ENCODE measurements around the gene YDJC. TPM values are rescaled to one million over a fixed set of nuclear protein-coding genes. Genes with fewer than 3 reads are reported as not detected.
"Not testable (repeated sequence)": the region's sequence is repeated elsewhere in the genome, so short reads cannot be mapped to it uniquely, and the experiment has no call there.

Gene YDJC
- polyA plus RNA-seq, 1 experiment = 20.0 TPM

GRCh38 chr22:21582801-21583740 is 46.8 kb downstream of the YDJC start:
- Histone ChIP-seq H3K27me3 (ENCODE audit: control insufficient read depth, insufficient read depth, low read length) (no peaks in the 10 kb centered on the region), H3K4me3 (ENCODE audit: low read depth, low read length) (no peak overlapping the region), H3K36me3 (ENCODE audit: control insufficient read depth, insufficient read depth, low read length) (no peaks in the 10 kb centered on the region)
- DNase-seq (ENCODE audit: low read depth) = no peak
- ChIA-PET POLR2A (no interaction called here), CTCF (interaction anchor here (1.7 kb wide), 1 partner anchor 11 kb away, joined by 6 read pairs; no protein-coding TSS in a partner anchor)
- no peak for TF ChIP-seq CTCF (IDR thresholded peaks at IDR 0.05; ENCODE audit: insufficient read depth, low read depth, low read length)

- H3K36me3 ChIP-seq (ENCODE audit: control insufficient read depth, insufficient read depth, low read length); H3K4me3 ChIP-seq (ENCODE audit: low read depth, low read length); DNase-seq (ENCODE audit: low read depth); CTCF ChIA-PET; H3K27me3 ChIP-seq (ENCODE audit: control insufficient read depth, insufficient read depth, low read length): not testable (repeated sequence)
- POLR2A ChIA-PET = interaction anchor here (0.7 kb wide), 1 partner anchor 10 kb away, joined by 7 read pairs; no protein-coding TSS in a partner anchor
Measured at GRCh38 chr22:21581009-21581713, 48.7 kb downstream of the YDJC start.

GRCh38 chr22:21580623-21581007 is 49.2 kb downstream of the YDJC start:
- H3K27me3 ChIP-seq (ENCODE audit: control insufficient read depth, insufficient read depth, low read length); DNase-seq (ENCODE audit: low read depth); POLR2A ChIA-PET; CTCF ChIA-PET; H3K36me3 ChIP-seq (ENCODE audit: control insufficient read depth, insufficient read depth, low read length); H3K4me3 ChIP-seq (ENCODE audit: low read depth, low read length): not testable (repeated sequence)

GRCh38 chr22:21579474-21579851 is 50.4 kb downstream of the YDJC start:
- no peak for DNase-seq (ENCODE audit: low read depth)
- no peak overlapping the region for H3K4me3 ChIP-seq (ENCODE audit: low read depth, low read length)
- CTCF ChIA-PET = interaction anchor here (0.5 to 1.0 kb wide), 3 partner anchors 44 to 70 kb away, joined by 4 read pairs; no protein-coding TSS in a partner anchor
- POLR2A ChIA-PET = no interaction called here
- no peak for TF ChIP-seq CTCF (IDR thresholded peaks at IDR 0.05; ENCODE audit: insufficient read depth, low read depth, low read length)
- no peaks in the 10 kb centered on the region for H3K36me3 ChIP-seq (ENCODE audit: control insufficient read depth, insufficient read depth, low read length)
- H3K27me3 ChIP-seq (ENCODE audit: control insufficient read depth, insufficient read depth, low read length) = no peaks in the 10 kb centered on the region

Small RNAs within 50 kb of the gene (small RNA-seq; reads per million reads assigned to genes)
- 132 reads per million, percentile 92 among the genes with 10 or more reads in this experiment for gene MIR301B (ENCODE audit: insufficient read length, low read depth, low replicate concordance)

Other genes starting within 250 kb of the YDJC start
- 0.01 TPM in 1 of 2 replicates, not detected in the other for gene RIMBP3B, start 246.3 kb downstream of the YDJC start, polyA plus RNA-seq (2011; rRNA removed)
- gene HIC2, start 212.7 kb downstream of the YDJC start, polyA plus RNA-seq (2011; rRNA removed) = 0.50 and 0.54 TPM in 2 replicates
- gene TMEM191C, start 162.6 kb downstream of the YDJC start, polyA plus RNA-seq (2011; rRNA removed) = 1.2 and 2.0 TPM in 2 replicates
- gene RIMBP3C, start 78.6 kb downstream of the YDJC start, polyA plus RNA-seq (2011; rRNA removed) = 0.06 and 0.11 TPM in 2 replicates
- gene UBE2L3, start 62.3 kb downstream of the YDJC start, polyA plus RNA-seq (2011; rRNA removed) = 47.3 and 61.9 TPM in 2 replicates
- gene CCDC116, start 2.7 kb upstream of the YDJC start, polyA plus RNA-seq (2011; rRNA removed) = 0.10 and 0.13 TPM in 2 replicates
- 10.9 and 22.8 TPM in 2 replicates for gene SDF2L1, start 12.3 kb upstream of the YDJC start, polyA plus RNA-seq (2011; rRNA removed)
- gene PPIL2, start 36.0 kb upstream of the YDJC start, polyA plus RNA-seq (2011; rRNA removed) = 38.9 and 64.7 TPM in 2 replicates
- gene YPEL1, start 105.8 kb upstream of the YDJC start, polyA plus RNA-seq (2011; rRNA removed) = 0.69 and 1.1 TPM in 2 replicates
- 119 and 150 TPM in 2 replicates for gene MAPK1, start 237.6 kb upstream of the YDJC start, polyA plus RNA-seq (2011; rRNA removed)

Measured in BJ (cell line).